T-cell (primary cell): ENCODE data around the gene DHRS7. TPM values are rescaled to one million over a fixed set of nuclear protein-coding genes. Genes with fewer than 3 reads are reported as not detected.
A peak's percentile ranks its signal among the peaks of the same experiment; 100 is the strongest.

Experiments
- ATAC-seq, 4 experiments: fragments of 200-7000 bp in 3 of 4; fragments of 150-1000 bp in 1 of 4; cut with Tn5 transposase; replicated peaks in 1 of 4; 1 replicate in 3 of 4; 2 replicates in 1 of 4; pipeline ENCODE4 v1.10.0; 2021; ENCODE audit warnings: moderate library complexity in 3 of 4, mild to moderate bottlenecking in 2 of 4, moderate number of reproducible peaks in 1 of 4
- CTCF ChIA-PET, 2 donors: fragments of 300-600 bp; sonication (Branson Sonifier 250); formaldehyde crosslinking; loops; one replicate each; lab custom pipeline; 2022; ENCODE audit warnings: antibody characterized with exemption in 2 of 2; lab: Charles Lee
- POLR2A ChIA-PET, 2 donors: fragments of 300-600 bp; sonication (Branson Sonifier 250); formaldehyde crosslinking; loops; one replicate each; lab custom pipeline; 2022; ENCODE audit warnings: antibody characterized with exemption in 2 of 2; lab: Charles Lee
- DNase-seq, 35 experiments: peaks; one replicate each; pipeline versions ENCODE4 v3.0.0 to v3.0.0-alpha.2; 2013 to 2023
- H3K27ac ChIP-seq: one replicate; pipeline ENCODE4 v1.5.1; 2013; ENCODE audit warnings: low read length
- H3K27me3 ChIP-seq, 2 experiments: replicated peaks in 1 of 2; 1 replicate in 1 of 2; 2 replicates in 1 of 2; pipeline versions ENCODE4 v1.6.1 to v1.7.0; 2013; ENCODE audit warnings: low read length in 1 of 2, mixed read lengths in 1 of 2; ENCODE audit not compliant: control insufficient read depth in 2 of 2, insufficient read depth in 2 of 2; ENCODE audit errors: extremely low read depth in 1 of 2
- H3K36me3 ChIP-seq, 2 donors: 1 replicate in 1 of 2; 2 replicates in 1 of 2; pipeline versions ENCODE4 v1.6.1 to v1.7.0; 2013; ENCODE audit warnings: low read length in 1 of 2; ENCODE audit not compliant: control insufficient read depth in 2 of 2, insufficient read depth in 1 of 2; ENCODE audit errors: extremely low read depth in 1 of 2
- H3K4me1 ChIP-seq, 2 experiments: 1 replicate in 1 of 2; 2 replicates in 1 of 2; pipeline versions ENCODE4 v1.6.1 to v1.7.0; 2013; ENCODE audit warnings: low read length in 2 of 2, mixed read lengths in 1 of 2; ENCODE audit not compliant: insufficient read depth in 2 of 2, control insufficient read depth in 1 of 2; ENCODE audit errors: extremely low read depth in 1 of 2
- H3K4me3 ChIP-seq, 2 donors: 1 replicate in 1 of 2; 2 replicates in 1 of 2; pipeline versions ENCODE4 v1.5.1 to v1.7.0; 2013; ENCODE audit warnings: mild to moderate bottlenecking in 2 of 2, low read length in 1 of 2, moderate library complexity in 1 of 2; ENCODE audit not compliant: control insufficient read depth in 1 of 2; ENCODE audit errors: extremely low read depth in 1 of 2
- H3K9me3 ChIP-seq: 2 replicates; pipeline ENCODE4 v1.7.0; 2013
- H3K27ac Mint-ChIP-seq, 2 donors: one replicate each; pipeline ENCODE4 v1.8.0; 2020 to 2021; ENCODE audit warnings: mild to moderate bottlenecking in 2 of 2, mixed read lengths in 2 of 2
- H3K27me3 Mint-ChIP-seq, 2 donors: one replicate each; pipeline ENCODE4 v1.8.0; 2021 to 2022; ENCODE audit warnings: mixed read lengths in 2 of 2
- H3K36me3 Mint-ChIP-seq: one replicate; pipeline ENCODE4 v1.8.0; 2021; ENCODE audit warnings: mixed read lengths
- H3K4me1 Mint-ChIP-seq, 3 donors: one replicate each; pipeline ENCODE4 v1.8.0; 2020 to 2022; ENCODE audit warnings: mixed read lengths in 3 of 3, mild to moderate bottlenecking in 1 of 3
- H3K4me3 Mint-ChIP-seq, 3 donors: one replicate each; pipeline ENCODE4 v1.8.0; 2020 to 2022; ENCODE audit warnings: mild to moderate bottlenecking in 3 of 3, mixed read lengths in 3 of 3, moderate library complexity in 3 of 3
- H3K9me3 Mint-ChIP-seq, 3 donors: one replicate each; pipeline ENCODE4 v1.8.0; 2020 to 2022; ENCODE audit warnings: mixed read lengths in 3 of 3
- WGBS: methylation state at CpG from one replicate; pipeline ENCODE4 v1.1.5; 2013; ENCODE audit warnings: missing lambda C conversion rate; ENCODE audit not compliant: insufficient coverage; 5-methylcytosine and 5-hydroxymethylcytosine counted together
- total RNA-seq, 35 experiments: library from RNA in 6 of 35; stranded (reverse) in 6 of 35; fragments of 120-200 nt in 1 of 35; gene quantifications; one replicate each; pipeline versions ENCODE4 v1.2.1 to v1.2.4 and lab custom pipeline; 2013 to 2026

The DHRS7 gene
- total RNA-seq (10 to 100 TPM; 37.1 to 66.9 (median 54.0) TPM), total RNA-seq (lab: John Stamatoyannopoulos, UW) (14.3 to 78.2 (median 45.2) reads per million in 29 experiments)
- 81.7 TPM for total RNA-seq (2013)

- Histone ChIP-seq H3K27me3 (no peaks in the 10 kb centered on the region), H3K36me3 (no peaks in the 10 kb centered on the region), H3K4me3 (peak within 1 kb of the TSS; percentile 89 to 92), H3K4me1 (peaks cover 3 to 32% of the 10 kb centered on the region in 2 experiments), H3K9me3 (no peaks in the 10 kb centered on the region), H3K27ac (peak within 1 kb of the TSS; percentile 97)
- ChIA-PET CTCF (interaction anchor here (0.6 to 3.1 kb wide), 18 partner anchors 8 to 1968 kb away, joined by 3 to 25 read pairs (median 5); partner anchors contain the start of gene PCNX4 (in 1 of the 2)), POLR2A (interaction anchor here (0.6 to 1.4 kb wide), 5 partner anchors 13 to 84 kb away, joined by 3 to 9 read pairs (median 4); partner anchors contain the start of gene PPM1A (in 1 of the 2))
- H3K27ac Mint-ChIP-seq, result peak within 1 kb of the TSS; percentile 99 to 100
- WGBS, result under 1% methylated on average over 65 of the region's 68 CpGs
- H3K36me3 Mint-ChIP-seq, result peaks cover 6% of the 10 kb centered on the region
- ATAC-seq (peak; percentile 78 to 84 (median 80)), DNase-seq (peak; percentile 26 to 83 (median 49))
- H3K4me1 Mint-ChIP-seq, result peaks cover 41 to 53% (median 50%) of the 10 kb centered on the region in 3 donors
- no peaks in the 10 kb centered on the region for H3K27me3 Mint-ChIP-seq
- peak within 1 kb of the TSS; percentile 94 to 100 (median 99) for H3K4me3 Mint-ChIP-seq
- H3K9me3 Mint-ChIP-seq, result no peaks in the 10 kb centered on the region
Observed at GRCh38 chr14:60164712-60165546, at the start of gene DHRS7. Gene DHRS7 (minus strand): TSS chr14:60165398. CDS start chr14:60165309, 89 bp downstream.

GRCh38 chr14:60214415-60215126 is 49.4 kb upstream of the DHRS7 start:
- ChIA-PET CTCF (interaction anchor here (0.6 to 0.9 kb wide), 2 partner anchors 15 to 42 kb away, joined by 3 to 4 read pairs; no protein-coding TSS in a partner anchor), POLR2A (interaction anchor here in 1 of 2 donors (0.6 kb wide), 1 partner anchor 107 kb away, joined by 3 read pairs; no protein-coding TSS in a partner anchor)

GRCh38 chr14:60214003-60214402 is 48.8 kb upstream of the DHRS7 start:
- H3K27ac Mint-ChIP-seq, result no peak overlapping the region
- no peaks in the 10 kb centered on the region for H3K4me1 Mint-ChIP-seq
- H3K4me3 Mint-ChIP-seq, result no peak overlapping the region
- ChIA-PET CTCF (interaction anchor here in 1 of 2 donors (0.9 kb wide), 1 partner anchor 43 kb away, joined by 4 read pairs; no protein-coding TSS in a partner anchor), POLR2A (interaction anchor here in 1 of 2 donors (0.6 kb wide), 1 partner anchor 108 kb away, joined by 3 read pairs; no protein-coding TSS in a partner anchor)
- H3K9me3 Mint-ChIP-seq, result no peaks in the 10 kb centered on the region
- no peaks in the 10 kb centered on the region for H3K36me3 Mint-ChIP-seq
- ATAC-seq, result no peak
- H3K4me1 ChIP-seq, result no peaks in the 10 kb centered on the region
- H3K36me3 ChIP-seq, result no peaks in the 10 kb centered on the region
- H3K9me3 ChIP-seq, result no peaks in the 10 kb centered on the region
- 86% methylated on average over 1 of the region's 3 CpGs for WGBS
- no peak overlapping the region for H3K27ac ChIP-seq
- no peak overlapping the region for H3K4me3 ChIP-seq
- H3K27me3 ChIP-seq, result no peaks in the 10 kb centered on the region
- no peak for DNase-seq
- H3K27me3 Mint-ChIP-seq, result peaks cover 0 to 10% of the 10 kb centered on the region in 2 donors

More at GRCh38 chr14:60214415-60215126, 49.4 kb upstream of the DHRS7 start:
- Histone ChIP-seq H3K4me3 (no peak overlapping the region), H3K36me3 (no peaks in the 10 kb centered on the region), H3K4me1 (no peaks in the 10 kb centered on the region), H3K27ac (no peak overlapping the region), H3K27me3 (no peaks in the 10 kb centered on the region), H3K9me3 (no peaks in the 10 kb centered on the region)
- Mint-ChIP-seq H3K4me1 (no peaks in the 10 kb centered on the region), H3K4me3 (no peak overlapping the region), H3K36me3 (no peaks in the 10 kb centered on the region), H3K27ac (no peak overlapping the region), H3K9me3 (no peaks in the 10 kb centered on the region), H3K27me3 (peaks cover 0 to 4% of the 10 kb centered on the region in 2 donors)
- WGBS, result no CpG with 5 or more reads among the region's 1 CpG
- ATAC-seq (no peak), DNase-seq (no peak)

- WGBS, result 70% methylated on average over 3 of the region's 5 CpGs
Observed at GRCh38 chr14:60212503-60213371, 47.5 kb upstream of the DHRS7 start.

GRCh38 chr14:60211153-60211552 is 46.0 kb upstream of the DHRS7 start:
- H3K4me1 ChIP-seq, result no peaks in the 10 kb centered on the region
- ATAC-seq (no peak), DNase-seq (no peak)
- H3K27me3 ChIP-seq, result no peaks in the 10 kb centered on the region
- ChIA-PET POLR2A (no interaction called here), CTCF (no interaction called here)
- Mint-ChIP-seq H3K9me3 (no peaks in the 10 kb centered on the region), H3K27ac (no peak overlapping the region), H3K4me3 (no peak overlapping the region), H3K4me1 (no peaks in the 10 kb centered on the region), H3K36me3 (no peaks in the 10 kb centered on the region), H3K27me3 (peaks cover 11 to 17% of the 10 kb centered on the region in 2 donors)
- no peaks in the 10 kb centered on the region for H3K9me3 ChIP-seq
- whole genome bisulfite sequencing, result 100% methylated on average over 1 of the region's 3 CpGs
- no peak overlapping the region for H3K4me3 ChIP-seq
- no peaks in the 10 kb centered on the region for H3K36me3 ChIP-seq
- H3K27ac ChIP-seq, result no peak overlapping the region

More at GRCh38 chr14:60212503-60213371, 47.5 kb upstream of the DHRS7 start:
- H3K27me3 Mint-ChIP-seq, result peaks cover 3 to 10% of the 10 kb centered on the region in 2 donors
- Histone ChIP-seq H3K27me3 (no peaks in the 10 kb centered on the region), H3K4me3 (no peak overlapping the region), H3K9me3 (no peaks in the 10 kb centered on the region), H3K36me3 (no peaks in the 10 kb centered on the region), H3K4me1 (no peaks in the 10 kb centered on the region), H3K27ac (no peak overlapping the region)
- no peak overlapping the region for H3K4me3 Mint-ChIP-seq
- H3K4me1 Mint-ChIP-seq, result no peaks in the 10 kb centered on the region
- DNase-seq, result no peak
- no peak for ATAC-seq
- no peak overlapping the region for H3K27ac Mint-ChIP-seq
- H3K36me3 Mint-ChIP-seq, result no peaks in the 10 kb centered on the region
- POLR2A ChIA-PET, result no interaction called here
- CTCF ChIA-PET, result no interaction called here
- no peaks in the 10 kb centered on the region for H3K9me3 Mint-ChIP-seq
